K562 treated with DMSO at 1 percent for 48 hours (cell line): ENCODE data around the gene OSR1. TPM values are rescaled to one million over a fixed set of nuclear protein-coding genes. Genes with fewer than 3 reads are reported as not detected.

Experiments used
- total RNA-seq: library from RNA; unstranded; fragments of 300-600 nt; gene quantifications from 2 replicates; pipeline ENCODE4 v1.2.3, GENCODE V29; 2022; ENCODE audit warnings: low replicate concordance; ENCODE audit errors: extremely low read depth

The OSR1 gene
- not detected in 2 replicates for total RNA-seq

GRCh38 chr2:19358242-19359020 lies at the start of gene OSR1:
OSR1 (minus strand) TSS chr2:19358623; CDS start chr2:19353805, 4,818 bp downstream.

